Adipocyte (in vitro differentiated cells): ENCODE results near the gene TEX22.
A peak's percentile ranks its signal among the peaks of the same experiment; 100 is the strongest.

Experiments used
- DNase-seq: peaks from one replicate; pipeline ENCODE4 v3.0.0-alpha.2; 2015; ENCODE audit warnings: low read depth
- H3K27me3 ChIP-seq: replicated peaks from 2 replicates; pipeline ENCODE4 v1.7.0; 2013; ENCODE audit warnings: mild to moderate bottlenecking, low read length, moderate library complexity; ENCODE audit not compliant: control insufficient read depth, insufficient read depth
- H3K36me3 ChIP-seq: 2 replicates; pipeline ENCODE4 v1.7.0; 2013; ENCODE audit warnings: low read length, mild to moderate bottlenecking, moderate library complexity; ENCODE audit not compliant: control insufficient read depth, insufficient read depth, severe bottlenecking
- H3K4me1 ChIP-seq: 2 replicates; pipeline ENCODE4 v1.7.0; 2013; ENCODE audit warnings: mild to moderate bottlenecking, low read length, moderate library complexity; ENCODE audit not compliant: control insufficient read depth, insufficient read depth
- H3K4me3 ChIP-seq: 2 replicates; pipeline ENCODE4 v1.7.0; 2013; ENCODE audit warnings: mild to moderate bottlenecking, low read length, moderate library complexity
- H3K9ac ChIP-seq: 2 replicates; pipeline ENCODE4 v1.7.0; 2013; ENCODE audit warnings: mild to moderate bottlenecking, low read length, moderate library complexity
- H3K9me3 ChIP-seq: 2 replicates; pipeline ENCODE4 v1.7.0; 2013; ENCODE audit warnings: mild to moderate bottlenecking, low read length, moderate library complexity; ENCODE audit not compliant: control insufficient read depth

The TEX22 gene

GRCh38 chr14:105398044-105398725 lies at the start of gene TEX22:
TEX22 (plus strand) TSS chr14:105398538; CDS start chr14:105399341, 803 bp downstream.
- Histone ChIP-seq H3K4me1 (peaks cover 16% of the 10 kb centered on the region), H3K27me3 (no peaks in the 10 kb centered on the region), H3K36me3 (peaks cover 8% of the 10 kb centered on the region), H3K9me3 (no peaks in the 10 kb centered on the region), H3K9ac (peak within 1 kb of the TSS; percentile 93), H3K4me3 (peak within 1 kb of the TSS; percentile 92)
- DNase-seq: peak; percentile 94

GRCh38 chr14:105348945-105349699 lies 49.2 kb upstream of the TEX22 start:
- DNase-seq: no peak
- Histone ChIP-seq H3K36me3 (no peaks in the 10 kb centered on the region), H3K27me3 (no peaks in the 10 kb centered on the region), H3K9ac (no peak overlapping the region), H3K9me3 (no peaks in the 10 kb centered on the region), H3K4me1 (peaks cover 4% of the 10 kb centered on the region), H3K4me3 (no peak overlapping the region)

GRCh38 chr14:105349992-105350391 lies 48.3 kb upstream of the TEX22 start:
- no peak for DNase-seq
- Histone ChIP-seq H3K9me3 (no peaks in the 10 kb centered on the region), H3K36me3 (peaks cover 8% of the 10 kb centered on the region), H3K9ac (no peak overlapping the region), H3K4me3 (no peak overlapping the region), H3K4me1 (peaks cover 4% of the 10 kb centered on the region), H3K27me3 (no peaks in the 10 kb centered on the region)

- DNase-seq: no peak
- peaks cover 4% of the 10 kb centered on the region for H3K4me1 ChIP-seq
- H3K27me3 ChIP-seq: no peaks in the 10 kb centered on the region
- no peaks in the 10 kb centered on the region for H3K9me3 ChIP-seq
- no peak overlapping the region for H3K4me3 ChIP-seq
- no peak overlapping the region for H3K9ac ChIP-seq
- H3K36me3 ChIP-seq: peaks cover 14% of the 10 kb centered on the region
These were observed 47.7 kb upstream of the TEX22 start for GRCh38 chr14:105350450-105351244.

GRCh38 chr14:105351410-105351809 lies 46.9 kb upstream of the TEX22 start:
- DNase-seq: no peak
- peaks cover 4% of the 10 kb centered on the region for H3K4me1 ChIP-seq
- H3K27me3 ChIP-seq: no peaks in the 10 kb centered on the region
- no peak overlapping the region for H3K4me3 ChIP-seq
- peaks cover 14% of the 10 kb centered on the region for H3K36me3 ChIP-seq
- H3K9me3 ChIP-seq: no peaks in the 10 kb centered on the region
- H3K9ac ChIP-seq: no peak overlapping the region

- Histone ChIP-seq H3K27me3 (no peaks in the 10 kb centered on the region), H3K4me1 (peaks cover 4% of the 10 kb centered on the region), H3K4me3 (no peak overlapping the region), H3K36me3 (peaks cover 14% of the 10 kb centered on the region), H3K9ac (no peak overlapping the region), H3K9me3 (no peaks in the 10 kb centered on the region)
- DNase-seq: peak; percentile 93
These were observed 46.2 kb upstream of the TEX22 start for GRCh38 chr14:105351920-105352851.

- peaks cover 14% of the 10 kb centered on the region for H3K36me3 ChIP-seq
- H3K4me1 ChIP-seq: peaks cover 4% of the 10 kb centered on the region
- H3K9me3 ChIP-seq: no peaks in the 10 kb centered on the region
- no peak overlapping the region for H3K9ac ChIP-seq
- H3K4me3 ChIP-seq: no peak overlapping the region
- H3K27me3 ChIP-seq: no peaks in the 10 kb centered on the region
- DNase-seq: no peak
These were observed 45.2 kb upstream of the TEX22 start for GRCh38 chr14:105353136-105353535.

- H3K9me3 ChIP-seq: no peaks in the 10 kb centered on the region
- no peak overlapping the region for H3K9ac ChIP-seq
- H3K4me3 ChIP-seq: no peak overlapping the region
- peaks cover 4% of the 10 kb centered on the region for H3K4me1 ChIP-seq
- H3K27me3 ChIP-seq: no peaks in the 10 kb centered on the region
- peaks cover 14% of the 10 kb centered on the region for H3K36me3 ChIP-seq
- DNase-seq: no peak
These were observed 43.8 kb upstream of the TEX22 start for GRCh38 chr14:105354541-105354940.

GRCh38 chr14:105355049-105355575 lies 43.2 kb upstream of the TEX22 start:
- no peak for DNase-seq
- Histone ChIP-seq H3K36me3 (peaks cover 14% of the 10 kb centered on the region), H3K4me3 (no peak overlapping the region), H3K9ac (no peak overlapping the region), H3K9me3 (no peaks in the 10 kb centered on the region), H3K27me3 (no peaks in the 10 kb centered on the region), H3K4me1 (peaks cover 4% of the 10 kb centered on the region)

- no peak overlapping the region for H3K4me3 ChIP-seq
- no peaks in the 10 kb centered on the region for H3K27me3 ChIP-seq
- no peak for DNase-seq
- peaks cover 18% of the 10 kb centered on the region for H3K36me3 ChIP-seq
- peaks cover 4% of the 10 kb centered on the region for H3K4me1 ChIP-seq
- H3K9me3 ChIP-seq: no peaks in the 10 kb centered on the region
- H3K9ac ChIP-seq: no peak overlapping the region
These were observed 42.3 kb upstream of the TEX22 start for GRCh38 chr14:105355850-105356604.
